Vagina (tissue), 2 donors: Measurements from ENCODE around the gene LAMA1.

Experiments used
- CTCF ChIP-seq, 3 experiments: fragments of 450-650 bp in 2 of 3; fragments of 200-600 bp in 1 of 3; sonication (generic) in 1 of 3; IDR thresholded peaks; one replicate each; pipeline ENCODE4 v1.5.1; 2017 to 2019; ENCODE audit warnings: antibody characterized with exemption in 3 of 3, mild to moderate bottlenecking in 2 of 3, moderate library complexity in 2 of 3
- POLR2AphosphoS5 ChIP-seq, 2 donors: sonication (generic); formaldehyde crosslinking; IDR thresholded peaks; one replicate each; pipeline ENCODE4 v1.9.0; 2017; ENCODE audit warnings: antibody characterized with exemption in 2 of 2, mild to moderate bottlenecking in 2 of 2, low read depth in 1 of 2; ENCODE audit not compliant: insufficient read depth in 1 of 2

- TF ChIP-seq CTCF (IDR thresholded peaks at IDR 0.05) = no peak
- TF ChIP-seq POLR2AphosphoS5 (IDR thresholded peaks at IDR 0.05; ENCODE audit: insufficient read depth in 1 of 2, low read depth in 1 of 2) = no peak
Measured at GRCh38 chr18:7089369-7089768, 28.2 kb downstream of the LAMA1 start.
